SW 1271 (cell line): Measurements from ENCODE around the gene MYLIP.

Experiments
- DNase-seq, 2 experiments: peaks; one replicate each; lab custom pipeline; 2025; lab: John Stamatoyannopoulos, UW

Gene MYLIP

GRCh38 chr6:16141514-16141913, 12.6 kb downstream of the MYLIP start:
- DNase-seq, result no peak

GRCh38 chr6:16145038-16145437, 16.2 kb downstream of the MYLIP start:
- DNase-seq, result no peak

- no peak for DNase-seq
These were observed 17.1 kb downstream of the MYLIP start for GRCh38 chr6:16146028-16146427.

- DNase-seq, result no peak
These were observed 17.7 kb downstream of the MYLIP start for GRCh38 chr6:16146527-16146955.

GRCh38 chr6:16148498-16148897, 19.6 kb downstream of the MYLIP start:
- DNase-seq, result no peak

DNA sequence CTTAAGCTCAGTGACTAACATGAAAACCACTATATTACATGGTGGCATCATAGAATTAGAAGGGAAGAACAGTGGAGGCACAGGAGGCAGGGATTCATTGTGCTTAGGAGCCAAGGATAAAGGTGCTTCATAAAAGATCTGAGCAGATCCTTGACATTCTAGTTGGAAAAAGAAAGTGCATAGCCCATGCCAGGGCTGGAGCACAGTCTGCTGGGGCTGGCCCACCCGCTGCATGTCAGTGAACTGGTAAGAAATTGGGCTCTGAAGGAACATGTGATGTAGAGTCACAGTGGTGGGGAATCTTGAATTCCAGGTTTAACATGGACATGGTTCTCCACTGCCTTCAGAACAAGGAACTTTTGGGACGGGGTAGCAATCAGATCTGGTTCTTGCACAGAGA, 20.4 kb downstream of the MYLIP start:
- no peak for DNase-seq

- no peak for DNase-seq
These were observed 21.2 kb downstream of the MYLIP start for GRCh38 chr6:16150098-16150497.

DNA sequence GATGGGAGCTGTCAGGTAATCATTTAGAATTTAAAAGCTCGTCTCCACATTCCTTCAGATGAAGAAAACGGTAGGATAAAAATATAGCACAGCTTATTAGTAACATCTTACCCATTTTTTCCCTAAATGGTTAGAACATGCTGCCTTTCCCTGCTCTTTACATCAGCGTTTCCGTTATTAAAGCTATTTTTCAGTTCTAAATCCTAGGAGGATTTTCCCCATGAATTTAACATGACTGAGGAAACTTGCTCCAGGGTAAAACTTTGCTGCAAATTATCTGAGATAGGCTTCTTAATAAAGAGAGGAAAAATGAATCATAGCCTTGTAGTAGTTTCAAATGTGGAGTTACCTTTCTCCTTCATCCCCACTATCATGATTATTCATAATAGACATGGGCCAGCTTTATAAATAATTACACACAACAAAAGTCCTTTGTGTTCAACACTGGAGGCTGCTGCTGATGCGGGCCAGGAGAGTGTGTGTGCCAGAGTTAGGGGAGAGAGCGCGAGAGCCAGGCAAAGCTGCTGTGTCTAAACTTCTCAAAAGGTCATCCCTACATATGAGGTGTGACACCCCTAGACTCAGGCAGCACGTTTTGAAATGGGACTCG, 24.4 kb downstream of the MYLIP start:
- no peak for DNase-seq

- no peak for DNase-seq
These were observed 26.0 kb downstream of the MYLIP start for GRCh38 chr6:16154904-16155303.

GRCh38 chr6:16157492-16157891, 28.6 kb downstream of the MYLIP start:
- DNase-seq, result no peak

DNA sequence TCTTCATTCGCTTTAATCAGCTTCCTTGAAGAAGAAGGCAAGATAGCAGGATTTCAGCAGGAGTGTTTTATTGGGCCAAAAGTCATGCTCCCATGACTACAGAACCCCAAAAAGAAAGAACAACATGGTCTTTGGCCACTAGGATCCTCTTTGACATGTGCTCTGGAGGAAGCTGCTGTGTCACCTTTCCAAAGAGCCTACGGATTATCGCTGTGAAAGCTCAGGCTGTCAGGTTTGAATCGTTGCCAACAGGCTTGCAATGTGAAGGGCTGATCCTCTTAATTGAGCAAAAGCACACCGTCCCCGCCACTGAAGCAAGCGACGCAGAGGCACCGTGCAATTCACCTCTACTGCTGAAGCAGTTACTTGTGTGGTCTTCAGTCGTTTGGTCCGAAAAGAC, 29.0 kb downstream of the MYLIP start:
- DNase-seq, result no peak

DNA sequence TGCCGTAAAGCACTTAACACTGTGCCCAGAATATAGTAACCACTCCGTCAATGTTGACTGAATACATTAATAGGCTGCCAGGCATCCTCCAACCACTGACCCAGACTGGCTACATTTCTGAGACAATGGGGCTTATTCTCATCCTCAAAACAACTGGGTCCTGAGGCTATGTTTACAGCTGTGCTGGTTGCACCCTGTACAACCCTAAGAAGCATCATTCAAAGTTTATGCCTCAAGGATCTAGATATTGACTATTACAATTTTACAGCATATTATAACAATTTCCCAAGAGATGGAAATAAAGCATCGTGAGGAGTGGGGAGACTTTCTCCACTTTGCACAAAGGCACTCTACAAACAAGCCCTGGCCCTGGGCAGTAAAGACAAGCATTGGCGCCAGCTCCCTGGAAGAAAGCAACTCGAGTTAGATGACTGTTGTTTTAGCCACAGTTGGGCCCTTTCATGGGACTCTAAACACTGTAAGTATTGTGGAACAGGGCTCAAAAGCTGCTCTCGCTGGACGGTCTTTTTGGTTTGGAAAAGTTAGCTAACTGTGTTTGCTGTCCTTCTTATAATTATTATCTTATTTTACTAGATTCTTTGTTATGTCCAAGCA, 30.2 kb downstream of the MYLIP start:
- no peak for DNase-seq

DNA sequence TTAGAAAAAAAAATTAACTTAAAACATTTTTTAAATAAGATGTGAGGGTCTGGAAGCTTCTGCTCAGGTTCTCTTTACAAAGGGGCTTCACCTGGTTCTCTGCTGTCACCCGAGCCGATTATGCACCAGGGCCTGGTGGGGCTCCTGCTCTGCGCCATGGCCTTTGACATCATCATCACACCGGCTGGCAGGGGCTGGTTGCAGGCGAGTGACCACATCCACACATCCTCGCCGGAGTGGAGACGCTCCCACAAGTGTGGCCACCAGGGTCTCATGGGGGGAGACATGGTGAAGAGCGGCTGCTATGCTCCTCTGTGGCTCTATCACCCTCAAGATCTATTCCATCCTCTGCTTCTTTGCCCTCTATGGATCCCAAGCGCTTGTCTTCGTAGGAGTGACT, 31.9 kb downstream of the MYLIP start:
- DNase-seq, result no peak

DNA sequence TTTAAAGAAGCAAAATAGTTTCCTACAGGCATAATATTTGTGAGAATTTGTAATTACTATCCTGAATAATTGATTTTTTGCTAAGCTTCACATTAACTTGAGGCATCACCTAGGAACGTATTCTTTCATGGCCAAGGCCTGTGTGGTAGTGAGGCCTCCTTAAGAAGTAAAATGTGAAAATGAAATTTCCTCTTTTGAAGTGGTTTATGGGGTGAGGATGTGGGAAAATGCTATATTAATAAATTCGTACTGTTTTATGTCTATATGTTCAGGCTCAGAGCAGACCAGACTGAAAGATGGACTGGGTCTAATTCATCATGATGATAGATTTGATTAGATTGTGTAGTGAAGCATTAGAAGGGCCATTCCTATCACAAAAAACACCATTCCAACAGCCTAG, 33.1 kb downstream of the MYLIP start:
- no peak for DNase-seq

GRCh38 chr6:16163066-16163465, 34.2 kb downstream of the MYLIP start:
- no peak for DNase-seq

- no peak for DNase-seq
These were observed 34.8 kb downstream of the MYLIP start for GRCh38 chr6:16163535-16164300.

GRCh38 chr6:16165641-16166040, 36.8 kb downstream of the MYLIP start:
- no peak for DNase-seq

DNA sequence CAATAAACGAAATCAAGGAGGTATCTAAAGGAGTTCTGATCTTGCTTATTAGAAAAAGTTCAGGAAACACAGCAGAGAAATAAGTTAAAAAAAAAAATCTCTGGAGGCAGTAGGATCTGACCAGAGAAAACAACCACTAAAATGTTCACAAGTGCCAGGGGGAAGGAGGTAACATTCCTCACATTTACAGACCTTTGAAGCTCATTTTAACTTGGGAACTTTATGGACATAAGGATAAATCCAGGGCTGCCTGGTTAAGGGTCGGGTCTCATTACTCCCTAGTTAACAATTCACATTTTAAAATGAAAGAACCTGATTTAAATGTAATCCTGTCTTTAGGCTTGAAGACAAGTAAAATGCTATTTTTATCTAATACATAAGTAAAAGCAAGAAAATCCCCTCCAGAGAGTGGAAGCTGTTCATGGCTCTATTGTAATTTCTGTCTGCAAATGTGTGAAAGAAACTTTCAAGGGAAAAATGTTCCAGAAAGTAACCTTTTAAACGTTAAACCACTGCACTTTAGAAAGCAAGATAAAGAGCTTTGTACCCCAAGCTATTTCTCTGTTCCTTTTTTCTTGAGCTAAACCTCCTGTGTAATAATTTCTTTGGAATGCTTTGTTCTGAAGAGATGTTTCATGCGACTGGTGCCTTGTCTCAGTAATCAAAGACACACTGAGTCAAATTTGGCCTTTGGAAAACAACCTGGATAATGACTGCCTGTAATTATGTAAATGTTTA, 38.2 kb downstream of the MYLIP start:
- DNase-seq, result no peak

DNA sequence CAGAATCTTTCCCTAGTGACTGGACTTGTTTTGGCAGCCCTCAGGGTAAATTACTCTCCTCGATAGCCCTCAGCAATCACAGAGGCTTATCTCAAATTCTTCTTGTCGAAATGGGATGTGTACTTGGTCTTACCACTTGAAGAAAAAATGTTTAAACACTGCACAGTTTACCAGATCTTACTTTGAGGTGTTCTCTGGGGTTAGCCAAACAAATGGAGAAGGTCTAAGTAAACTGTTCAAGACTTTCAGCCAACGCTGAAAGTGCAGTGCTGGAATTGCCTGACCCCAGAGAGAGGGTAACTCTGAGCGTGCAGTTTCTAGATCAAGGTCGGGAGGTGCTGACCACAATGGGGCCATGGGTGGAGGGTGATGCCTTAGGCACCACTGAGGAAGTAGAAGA, 39.2 kb downstream of the MYLIP start:
- DNase-seq, result no peak

- peak in 1 of 2 experiments; percentile 36 for DNase-seq
These were observed 40.0 kb downstream of the MYLIP start for GRCh38 chr6:16168858-16169257.

DNA sequence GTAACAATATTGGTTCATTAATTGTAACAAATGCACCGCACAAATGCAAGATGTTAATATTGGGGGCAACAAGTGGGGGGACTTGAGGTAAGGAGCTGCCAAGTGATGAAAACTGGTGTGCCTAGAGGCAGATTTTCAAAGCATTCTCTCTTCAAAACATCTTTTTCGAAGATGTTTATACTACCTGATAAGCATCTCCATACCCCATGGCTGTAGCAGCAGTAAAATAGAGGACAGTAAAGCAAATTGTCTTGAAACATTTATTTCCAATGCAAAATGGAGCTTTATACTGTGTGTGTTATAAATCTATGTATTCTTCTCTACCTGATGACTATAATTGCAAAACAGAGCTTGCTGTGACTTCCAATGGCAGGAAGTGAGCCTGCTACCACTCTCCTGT, 42.5 kb downstream of the MYLIP start:
- DNase-seq, result no peak

DNA sequence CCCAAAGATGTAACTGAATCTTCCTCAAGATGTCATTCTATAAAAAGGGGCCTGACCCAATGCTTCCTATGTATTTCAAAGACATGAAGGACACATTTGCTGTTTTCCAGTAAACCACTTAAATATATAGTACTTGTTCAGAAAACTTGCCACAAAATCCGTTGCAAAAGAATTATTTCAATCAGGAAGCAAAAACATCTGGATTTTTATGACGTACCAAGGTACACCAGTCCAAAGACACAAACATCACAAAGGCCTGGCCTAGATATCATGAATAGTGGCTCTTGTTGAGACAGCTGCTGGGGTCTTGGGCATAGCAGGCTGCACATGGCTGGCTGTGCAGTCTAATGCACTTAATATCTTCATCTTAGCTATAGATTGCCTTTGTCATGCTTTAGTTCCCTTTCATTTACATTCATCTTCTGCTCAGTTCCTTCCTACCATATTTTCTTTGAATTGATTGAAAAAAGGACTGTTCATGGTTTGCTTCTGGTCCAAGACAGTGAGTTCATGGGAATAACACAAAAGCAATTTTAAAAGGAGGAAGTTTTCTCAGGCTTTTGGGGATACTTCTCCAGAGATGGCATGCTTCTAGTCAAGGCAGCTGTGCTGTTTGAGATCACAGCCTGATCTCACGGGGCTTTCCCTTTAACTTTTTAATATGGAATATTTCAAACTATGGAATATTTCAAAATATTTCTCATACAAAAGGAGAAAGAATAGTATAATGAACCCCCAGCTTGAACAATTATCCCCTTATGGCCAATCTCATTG, 44.5 kb downstream of the MYLIP start:
- DNase-seq, result no peak
